SIG-M5 treated with dmso at 0.1 percent for 504 hours (cell line): Measurements from ENCODE around the gene UQCRQ.
"Not testable (repeated sequence)": the region's sequence is repeated elsewhere in the genome, so short reads cannot be mapped to it uniquely, and the experiment has no call there.

Source experiments
- DNase-seq: peaks from one replicate; lab custom pipeline; 2025; ENCODE audit not compliant: unreplicated experiment; lab: John Stamatoyannopoulos, UW

The UQCRQ gene

GRCh38 chr5:132832612-132833011 lies 33.8 kb upstream of the UQCRQ start:
- DNase-seq: no peak

- no peak for DNase-seq
Measured at GRCh38 chr5:132834057-132834456, 32.4 kb upstream of the UQCRQ start.

- DNase-seq: no peak
Measured at GRCh38 chr5:132836852-132837251, 29.6 kb upstream of the UQCRQ start.

GRCh38 chr5:132837868-132838267 lies 28.6 kb upstream of the UQCRQ start:
- DNase-seq: no peak

GRCh38 chr5:132838516-132839282 lies 27.7 kb upstream of the UQCRQ start:
- DNase-seq: no peak

- peak; percentile 31 for DNase-seq
Measured at GRCh38 chr5:132839426-132840301, 26.8 kb upstream of the UQCRQ start.

- DNase-seq: no peak
Measured at GRCh38 chr5:132840313-132840712, 26.1 kb upstream of the UQCRQ start.

GRCh38 chr5:132840896-132841295 lies 25.5 kb upstream of the UQCRQ start:
- DNase-seq: no peak

- DNase-seq: peak; percentile 31
Measured at GRCh38 chr5:132841305-132841704, 25.1 kb upstream of the UQCRQ start.

GRCh38 chr5:132848270-132848669 lies 18.2 kb upstream of the UQCRQ start:
- DNase-seq: no peak

GRCh38 chr5:132849347-132849746 lies 17.1 kb upstream of the UQCRQ start:
- no peak for DNase-seq

- DNase-seq: no peak
Measured at GRCh38 chr5:132850066-132850465, 16.4 kb upstream of the UQCRQ start.

GRCh38 chr5:132853323-132853722 lies 13.1 kb upstream of the UQCRQ start:
- no peak for DNase-seq

GRCh38 chr5:132853790-132854189 lies 12.7 kb upstream of the UQCRQ start:
- DNase-seq: no peak

GRCh38 chr5:132854301-132854700 lies 12.1 kb upstream of the UQCRQ start:
- no peak for DNase-seq

GRCh38 chr5:132854992-132855391 lies 11.4 kb upstream of the UQCRQ start:
- not testable (repeated sequence) for DNase-seq

- DNase-seq: no peak
Measured at GRCh38 chr5:132856011-132856410, 10.4 kb upstream of the UQCRQ start.

GRCh38 chr5:132859889-132860437 lies 6.5 kb upstream of the UQCRQ start:
- DNase-seq: no peak

GRCh38 chr5:132860742-132861141 lies 5.7 kb upstream of the UQCRQ start:
- no peak for DNase-seq

GRCh38 chr5:132865668-132866341 lies 637 bp upstream of the UQCRQ start:
- DNase-seq: no peak

GRCh38 chr5:132867046-132867451 lies 607 bp downstream of the UQCRQ start:
- no peak for DNase-seq
